GM12801 (cell line): ENCODE results near the gene CRYAB.

Experiments used
- TF ChIP-seq, protein P1 (sequence below): IDR thresholded peaks from one replicate; pipeline ENCODE4 v1.5.1; 2011; ENCODE audit warnings: control low read depth; ENCODE audit not compliant: insufficient read length; ENCODE audit errors: extremely low read depth

CRYAB gene

DNA sequence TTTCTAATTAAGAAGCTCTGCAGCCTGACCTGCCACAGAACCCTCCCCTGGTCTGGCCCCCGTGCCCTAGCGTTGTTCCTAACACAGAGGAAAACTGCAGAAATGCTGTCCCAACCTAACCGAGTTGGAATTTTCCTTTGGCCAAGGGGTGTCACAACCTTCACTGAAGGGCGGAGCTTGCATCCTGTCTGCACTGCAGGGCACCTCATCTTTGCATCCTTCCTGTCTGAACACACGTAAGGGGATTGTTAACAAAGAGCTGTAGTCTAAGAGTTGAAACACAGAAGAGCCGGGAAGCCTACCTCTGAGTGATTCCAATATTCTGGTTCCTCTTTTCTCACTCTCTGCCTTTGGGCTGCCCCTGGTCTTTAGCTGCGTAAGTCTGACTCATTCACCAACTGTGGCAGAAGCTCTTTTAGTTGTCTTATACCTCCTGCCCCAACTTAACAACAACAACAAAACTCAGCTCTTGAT is 27.2 kb upstream of the CRYAB start:
- TF ChIP-seq, protein P1, sequence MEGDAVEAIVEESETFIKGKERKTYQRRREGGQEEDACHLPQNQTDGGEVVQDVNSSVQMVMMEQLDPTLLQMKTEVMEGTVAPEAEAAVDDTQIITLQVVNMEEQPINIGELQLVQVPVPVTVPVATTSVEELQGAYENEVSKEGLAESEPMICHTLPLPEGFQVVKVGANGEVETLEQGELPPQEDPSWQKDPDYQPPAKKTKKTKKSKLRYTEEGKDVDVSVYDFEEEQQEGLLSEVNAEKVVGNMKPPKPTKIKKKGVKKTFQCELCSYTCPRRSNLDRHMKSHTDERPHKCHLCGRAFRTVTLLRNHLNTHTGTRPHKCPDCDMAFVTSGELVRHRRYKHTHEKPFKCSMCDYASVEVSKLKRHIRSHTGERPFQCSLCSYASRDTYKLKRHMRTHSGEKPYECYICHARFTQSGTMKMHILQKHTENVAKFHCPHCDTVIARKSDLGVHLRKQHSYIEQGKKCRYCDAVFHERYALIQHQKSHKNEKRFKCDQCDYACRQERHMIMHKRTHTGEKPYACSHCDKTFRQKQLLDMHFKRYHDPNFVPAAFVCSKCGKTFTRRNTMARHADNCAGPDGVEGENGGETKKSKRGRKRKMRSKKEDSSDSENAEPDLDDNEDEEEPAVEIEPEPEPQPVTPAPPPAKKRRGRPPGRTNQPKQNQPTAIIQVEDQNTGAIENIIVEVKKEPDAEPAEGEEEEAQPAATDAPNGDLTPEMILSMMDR = no peak

DNA sequence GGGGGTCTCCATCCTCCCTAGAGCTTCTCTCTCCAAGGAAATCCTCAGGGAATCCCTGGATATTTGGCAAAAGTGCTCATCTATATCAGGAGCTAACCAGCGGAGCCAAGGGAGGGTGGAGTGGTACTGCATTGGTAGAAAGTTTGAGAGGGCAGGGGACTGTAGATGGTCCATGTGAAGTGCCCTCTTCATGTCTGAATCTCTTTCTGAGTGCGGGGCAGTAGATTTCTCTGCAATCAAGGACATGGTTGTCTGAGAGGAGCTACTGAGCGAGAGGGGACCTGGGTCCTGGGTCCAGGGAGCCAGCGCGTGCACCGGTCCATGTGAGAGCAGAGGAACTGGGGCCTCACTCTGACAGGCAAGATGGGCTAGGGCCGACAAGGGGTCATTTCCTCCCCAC is 26.3 kb upstream of the CRYAB start:
- TF ChIP-seq, protein P1 = no peak

DNA sequence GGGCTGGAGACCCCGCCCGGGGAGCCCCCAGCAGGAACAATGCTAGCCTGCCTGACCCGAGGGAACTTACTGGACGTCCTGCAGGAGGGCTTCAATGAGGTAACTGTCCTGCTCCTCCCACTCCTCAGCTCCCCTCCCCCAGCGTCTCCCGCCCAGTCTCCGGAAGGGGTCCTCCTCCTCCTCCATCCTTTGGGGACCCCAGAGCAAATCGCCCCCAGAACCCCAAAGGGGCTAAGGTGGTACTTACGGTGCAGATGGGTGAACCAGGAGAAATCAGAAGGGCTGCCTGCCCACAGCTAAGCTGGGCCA is 25.8 kb upstream of the CRYAB start:
- TF ChIP-seq, protein P1 = no peak

DNA sequence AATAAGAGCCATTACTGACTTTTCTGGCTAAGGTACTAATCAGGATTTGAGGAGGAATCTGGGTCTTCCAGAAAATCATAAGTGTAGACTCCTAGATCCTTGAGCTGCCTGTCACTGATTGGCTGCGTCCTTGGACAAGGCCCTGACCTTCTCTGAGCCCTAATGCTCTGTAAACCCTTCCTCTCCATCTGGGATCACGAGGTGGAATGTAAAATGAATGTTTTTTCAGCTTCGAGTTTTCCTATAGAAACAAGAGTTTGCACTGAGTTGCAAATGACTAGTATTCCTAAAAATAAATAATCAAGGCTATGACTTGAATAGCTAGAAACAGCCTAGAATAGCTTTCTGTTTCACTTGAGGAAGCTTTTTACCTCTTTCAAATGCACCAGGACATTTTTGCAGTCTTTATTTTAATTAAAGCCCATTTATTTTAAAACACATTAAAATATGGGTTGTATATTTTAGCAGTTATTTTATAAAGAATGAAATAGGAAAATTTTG is 24.5 kb upstream of the CRYAB start:
- TF ChIP-seq, protein P1 = no peak

DNA sequence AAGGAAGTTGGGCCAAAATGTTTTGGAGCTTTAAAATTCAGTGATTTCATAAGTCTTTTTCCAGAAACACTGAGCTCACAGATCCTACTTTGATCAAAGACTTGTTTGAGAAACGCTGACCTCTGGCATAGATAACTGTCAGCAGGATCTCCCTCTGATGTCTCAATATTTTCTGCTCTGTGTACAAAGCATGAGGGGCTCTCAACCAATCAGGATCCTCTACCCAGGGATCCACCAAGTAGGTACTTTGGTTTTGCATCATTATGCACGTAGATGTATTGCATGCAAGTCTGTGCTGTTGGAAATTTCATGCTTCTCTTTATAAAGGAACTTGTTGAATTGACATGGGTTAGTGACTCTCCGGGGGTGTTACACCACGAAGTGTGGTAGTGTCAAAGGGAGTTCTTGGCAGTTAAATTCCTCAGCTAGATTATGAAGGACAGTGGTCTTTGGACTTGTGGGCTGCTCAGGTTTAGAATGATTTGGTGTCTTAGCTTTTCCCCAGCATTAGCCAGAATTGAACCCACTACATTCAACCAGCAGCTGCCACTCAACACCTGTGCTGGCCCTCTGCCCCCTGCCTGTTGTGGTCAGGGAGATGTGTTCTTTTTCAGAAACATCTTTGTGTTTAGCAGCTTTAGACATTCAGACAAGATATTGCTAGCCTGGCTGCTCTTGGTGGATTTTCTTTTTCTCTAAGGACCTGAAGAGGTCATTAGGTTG is 23.9 kb upstream of the CRYAB start:
- TF ChIP-seq, protein P1 = no peak

DNA sequence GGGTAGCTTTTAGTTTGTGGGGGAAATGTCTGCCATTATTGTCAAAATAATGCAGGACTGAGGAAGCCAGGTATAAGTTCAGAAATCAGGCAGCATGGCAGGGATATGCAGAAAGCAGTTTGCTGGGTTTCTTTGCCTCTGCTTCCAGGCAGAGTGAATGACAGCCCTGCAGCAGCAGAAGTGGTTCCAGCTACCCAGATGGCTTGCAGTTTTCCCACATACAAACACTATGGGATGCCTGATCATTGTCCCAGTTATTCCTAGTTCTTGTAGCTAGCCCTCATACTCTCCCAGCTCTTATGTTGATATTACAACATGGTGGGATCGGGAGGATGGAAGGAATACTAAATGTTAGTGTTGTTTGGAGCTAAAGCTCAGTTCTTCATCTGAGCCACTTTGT is 22.7 kb upstream of the CRYAB start:
- TF ChIP-seq, protein P1 = no peak

DNA sequence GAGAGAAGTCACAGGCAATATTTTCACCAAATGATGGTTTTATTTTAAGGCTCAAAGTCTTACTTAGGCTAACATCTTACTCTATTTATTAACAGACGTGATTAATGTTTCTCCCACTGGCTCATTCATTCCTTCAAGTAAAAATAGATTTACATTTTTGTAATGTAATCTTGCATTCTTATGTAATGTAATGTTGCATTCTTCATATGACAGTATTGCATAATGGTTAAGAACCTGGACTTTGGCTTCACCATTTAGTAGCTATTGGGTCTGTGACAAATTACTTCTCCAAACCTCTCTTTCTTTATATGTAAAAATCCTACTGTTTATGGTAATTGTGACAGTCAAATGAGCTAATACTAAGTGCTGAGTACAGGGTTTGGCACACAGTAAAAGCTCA is 22.3 kb upstream of the CRYAB start:
- TF ChIP-seq, protein P1 = no peak

DNA sequence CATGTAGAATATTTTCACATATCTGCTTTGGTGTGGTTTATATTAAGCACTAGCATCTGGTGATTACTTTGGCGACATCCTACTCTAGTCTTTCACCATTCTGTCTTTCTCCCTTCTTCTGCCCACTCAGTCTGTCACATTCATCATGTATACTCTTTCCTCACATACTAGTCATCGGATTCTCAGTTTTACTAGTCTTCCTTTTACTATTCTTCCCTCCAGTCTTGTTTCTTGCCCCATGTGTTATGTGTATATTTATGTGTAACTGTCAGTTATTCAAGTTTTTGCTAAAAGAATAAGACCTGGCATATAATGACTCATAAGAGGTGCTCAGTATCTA is 21.0 kb upstream of the CRYAB start:
- TF ChIP-seq, protein P1 = no peak
